Ecto neural progenitor cell (in vitro differentiated cells): ENCODE results near the gene GIMAP8.

ENCODE experiments used
- DNase-seq: peaks from one replicate; pipeline ENCODE4 v3.0.0-alpha.2; 2018; ENCODE audit warnings: low spot score

Gene GIMAP8

DNA sequence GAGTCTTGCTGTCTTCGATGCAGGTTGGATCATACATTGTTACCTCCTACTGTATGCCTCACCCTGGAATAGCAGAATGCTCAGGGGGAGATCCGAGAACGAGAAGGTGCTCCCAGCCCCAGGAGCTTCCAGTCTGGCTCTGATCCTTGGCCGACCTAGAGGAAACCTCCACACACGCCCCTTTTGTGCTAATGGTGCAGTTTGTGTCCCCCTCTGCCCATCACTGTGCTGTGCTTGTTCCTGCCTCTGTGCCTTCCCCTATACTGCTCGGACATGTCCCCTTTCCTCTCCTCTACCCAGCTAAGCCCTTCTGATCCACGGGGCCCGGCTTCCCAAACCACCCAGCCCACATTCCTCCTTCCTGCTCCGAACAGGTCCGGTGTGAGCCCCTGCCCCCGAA lies 38.8 kb upstream of the GIMAP8 start:
- no peak for DNase-seq

DNA sequence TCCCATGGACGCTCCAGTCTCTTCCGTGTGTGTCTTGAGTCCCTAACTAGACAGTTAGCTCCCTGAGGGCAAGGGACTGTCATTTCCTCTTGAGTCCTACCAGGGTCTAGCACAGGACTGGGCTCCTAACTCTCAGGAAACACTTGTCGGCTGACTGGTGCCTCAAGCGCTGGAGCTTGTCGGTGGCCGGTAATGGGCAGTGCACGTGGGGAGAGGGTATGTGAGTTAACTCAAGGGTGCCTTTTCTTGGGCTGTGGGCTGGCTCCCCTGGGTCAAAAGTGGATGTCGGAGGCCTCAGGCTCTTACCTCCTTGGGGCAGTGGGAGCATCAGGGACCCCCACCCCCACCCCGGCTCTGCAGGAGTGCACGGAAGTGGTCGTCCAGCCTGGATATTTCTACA lies 38.4 kb upstream of the GIMAP8 start:
- DNase-seq: no peak

DNA sequence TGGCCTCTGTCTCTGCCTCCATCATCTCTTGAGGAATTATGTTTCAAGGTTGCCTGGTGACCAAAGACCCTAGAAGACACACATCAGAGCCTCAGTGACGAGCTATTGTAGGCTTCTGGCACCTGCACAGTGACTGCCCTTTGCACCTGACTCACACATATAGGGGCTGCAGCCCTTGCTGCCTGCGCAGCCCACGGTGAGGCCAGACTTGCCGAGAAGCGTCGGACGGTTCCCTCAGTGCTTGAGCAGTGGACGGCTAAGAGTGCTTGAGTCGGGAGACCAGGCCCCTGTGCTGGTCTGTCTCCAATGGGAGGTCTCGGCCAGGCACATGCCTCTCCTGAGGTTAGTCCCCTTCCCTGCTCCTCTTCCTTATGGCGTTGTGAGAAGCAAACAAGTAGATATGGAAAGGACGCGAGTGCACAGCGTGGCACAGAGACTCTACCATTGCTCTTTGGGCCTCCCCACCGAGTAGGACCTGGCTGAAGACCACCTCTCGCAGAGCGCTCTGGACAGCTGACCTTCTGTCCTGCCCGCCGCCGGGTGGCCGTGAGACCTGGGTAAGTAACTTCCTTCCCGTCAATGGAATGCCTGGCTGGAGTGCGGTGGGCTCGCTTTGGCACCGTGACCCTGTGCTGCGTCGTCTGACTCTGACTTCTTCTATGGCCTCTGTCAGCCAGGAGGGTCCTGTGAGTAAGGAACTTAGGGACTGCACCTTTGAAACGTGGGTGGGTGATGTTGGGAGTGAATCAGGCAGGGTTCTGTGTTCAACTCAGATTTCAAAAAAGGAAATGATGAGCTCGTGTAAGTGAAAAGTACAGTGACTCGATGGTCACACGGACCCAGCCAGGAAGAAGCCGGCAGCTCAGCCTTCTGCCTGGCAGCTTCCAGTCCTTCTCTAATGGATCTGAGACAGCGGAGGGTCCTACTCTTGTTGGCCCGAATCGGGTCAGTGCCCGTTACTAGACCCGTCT lies 37.6 kb upstream of the GIMAP8 start:
- no peak for DNase-seq

DNA sequence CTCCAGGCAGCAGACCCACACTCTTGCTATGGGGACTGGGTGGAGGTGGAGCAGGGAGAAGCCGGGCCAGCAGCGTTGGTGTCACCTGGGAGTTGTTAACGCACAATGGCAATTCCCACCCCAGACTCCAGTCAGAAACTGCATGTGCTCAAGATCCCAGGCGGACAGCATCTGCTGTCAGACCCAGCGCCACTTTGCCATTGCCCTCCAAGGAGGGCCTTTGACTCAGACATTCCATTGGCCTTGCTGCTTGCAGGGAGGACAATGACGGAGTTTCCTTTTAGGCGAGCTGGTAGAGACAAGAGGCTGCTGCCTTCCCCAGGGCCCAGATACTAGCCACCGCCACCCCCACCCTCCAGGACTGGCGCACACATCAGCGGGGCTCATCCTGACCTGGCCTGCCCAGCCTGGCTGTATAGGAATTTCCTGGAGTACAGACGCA lies 36.8 kb upstream of the GIMAP8 start:
- no peak for DNase-seq

- DNase-seq: peak; percentile 25
These were observed 35.0 kb upstream of the GIMAP8 start for GRCh38 chr7:150415161-150416153.

DNA sequence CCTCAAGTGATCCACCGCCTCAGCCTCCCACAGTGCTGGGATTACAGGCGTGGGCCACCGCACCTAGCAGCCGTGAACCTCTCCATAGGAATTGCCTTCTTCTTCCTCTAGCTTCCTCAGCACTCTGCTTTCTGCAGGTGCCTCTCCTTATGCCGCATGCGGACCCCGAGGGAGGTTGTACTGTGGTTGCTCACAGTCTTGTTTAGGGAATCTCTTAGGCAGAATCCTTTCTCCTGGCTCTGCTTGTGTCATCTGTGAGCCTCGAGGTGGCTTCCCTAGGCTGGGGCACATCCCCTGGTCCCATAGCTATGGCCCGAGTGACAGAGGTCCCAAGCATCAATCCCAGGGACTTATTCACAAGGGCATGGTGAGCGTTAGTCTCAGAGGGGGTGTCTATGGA lies 33.2 kb upstream of the GIMAP8 start:
- DNase-seq: no peak

DNA sequence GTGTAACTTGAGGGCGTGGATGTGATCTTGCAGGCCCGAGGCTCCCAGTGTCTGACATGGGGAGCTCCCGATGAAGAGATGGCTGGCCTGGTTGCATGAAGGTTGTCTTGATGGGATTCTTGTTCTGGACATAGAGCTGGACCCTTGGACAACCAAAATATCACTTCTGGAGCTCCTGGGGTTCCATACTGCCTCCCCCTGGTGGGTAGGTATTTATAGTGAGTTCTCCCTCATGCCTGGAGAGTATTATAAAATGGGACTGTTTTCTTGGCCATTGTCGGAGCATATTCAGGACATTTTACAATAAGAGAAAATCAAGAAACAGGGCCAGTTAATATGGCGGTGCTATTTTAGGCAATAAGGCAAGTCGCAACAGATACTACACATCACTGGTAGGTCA lies 32.6 kb upstream of the GIMAP8 start:
- DNase-seq: peak; percentile 37

DNA sequence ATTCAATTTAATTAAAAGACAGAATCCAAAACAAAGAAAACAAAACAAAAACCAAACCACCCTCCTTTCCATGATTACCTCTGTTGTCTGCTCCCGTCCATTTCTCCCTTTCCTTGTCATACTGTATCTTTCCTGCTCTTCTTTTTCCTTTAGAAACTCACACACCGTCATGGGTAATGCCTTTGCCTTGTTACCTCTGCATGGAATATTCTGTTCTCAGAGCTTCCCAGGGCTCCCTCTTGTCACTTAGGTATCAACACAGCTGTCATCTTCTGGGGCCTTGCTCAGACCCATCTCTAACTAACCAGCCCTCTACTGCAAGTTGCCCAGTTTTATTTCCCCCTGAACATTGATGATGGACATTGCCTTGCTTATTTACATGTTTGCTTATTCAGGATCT lies 30.2 kb upstream of the GIMAP8 start:
- DNase-seq: peak; percentile 22

GRCh38 chr7:150420987-150421674 lies 29.3 kb upstream of the GIMAP8 start:
- peak; percentile 85 for DNase-seq

DNA sequence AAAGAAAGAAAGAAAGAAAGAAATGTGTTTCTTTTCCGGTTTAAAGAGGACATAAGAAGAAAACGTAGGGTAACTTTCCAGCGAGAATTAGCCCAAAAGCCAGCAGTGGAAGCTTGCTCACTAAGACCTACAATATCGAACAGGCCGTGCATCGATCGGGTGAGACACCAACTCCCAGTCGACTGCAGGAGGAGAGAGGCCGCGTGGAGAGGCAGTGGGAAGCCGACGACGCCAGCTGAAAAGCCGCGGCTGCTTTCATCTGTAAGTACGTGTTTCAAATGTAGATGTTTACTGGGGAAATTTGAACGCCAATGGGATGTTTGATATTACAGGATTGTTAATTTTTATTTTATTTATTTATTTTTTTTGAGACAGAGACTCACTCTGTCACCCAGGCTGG lies 28.6 kb upstream of the GIMAP8 start:
- DNase-seq: peak; percentile 32

- DNase-seq: peak; percentile 11
These were observed 24.8 kb upstream of the GIMAP8 start for GRCh38 chr7:150425670-150426069.

- DNase-seq: peak; percentile 51
These were observed 21.6 kb upstream of the GIMAP8 start for GRCh38 chr7:150428671-150429451.

- peak; percentile 18 for DNase-seq
These were observed 20.7 kb upstream of the GIMAP8 start for GRCh38 chr7:150429699-150430098.

DNA sequence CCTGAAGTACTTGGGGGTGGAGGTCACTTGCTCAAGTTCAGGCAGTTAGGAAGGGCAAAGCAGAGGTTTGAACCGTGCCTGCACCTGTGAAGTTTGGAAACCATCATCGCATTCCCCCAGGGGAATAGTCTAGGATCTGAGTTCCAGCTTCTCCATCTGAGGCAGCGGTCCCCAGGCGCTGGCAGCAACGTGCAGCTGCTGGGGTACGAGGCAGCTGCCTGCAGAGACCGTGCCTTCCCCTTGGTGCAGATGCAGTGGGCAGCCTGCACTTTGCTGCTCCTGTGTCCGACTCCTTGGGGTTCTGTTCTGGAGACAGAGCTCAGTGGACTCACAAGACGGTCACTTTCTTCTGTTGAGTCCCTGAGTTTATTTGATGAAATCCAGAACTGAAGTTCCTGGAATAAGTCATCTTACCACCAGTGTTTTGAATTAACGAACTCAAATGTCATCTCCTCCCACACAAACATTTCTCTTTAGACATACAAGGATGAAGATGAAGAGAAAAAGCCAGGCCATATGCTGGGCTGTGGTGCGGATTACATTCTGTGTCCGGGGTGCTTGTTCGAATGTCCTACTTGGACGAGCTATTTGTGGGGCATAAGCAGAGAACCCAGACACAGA lies 19.9 kb upstream of the GIMAP8 start:
- DNase-seq: no peak

GRCh38 chr7:150431839-150432658 lies 18.4 kb upstream of the GIMAP8 start:
- DNase-seq: no peak

DNA sequence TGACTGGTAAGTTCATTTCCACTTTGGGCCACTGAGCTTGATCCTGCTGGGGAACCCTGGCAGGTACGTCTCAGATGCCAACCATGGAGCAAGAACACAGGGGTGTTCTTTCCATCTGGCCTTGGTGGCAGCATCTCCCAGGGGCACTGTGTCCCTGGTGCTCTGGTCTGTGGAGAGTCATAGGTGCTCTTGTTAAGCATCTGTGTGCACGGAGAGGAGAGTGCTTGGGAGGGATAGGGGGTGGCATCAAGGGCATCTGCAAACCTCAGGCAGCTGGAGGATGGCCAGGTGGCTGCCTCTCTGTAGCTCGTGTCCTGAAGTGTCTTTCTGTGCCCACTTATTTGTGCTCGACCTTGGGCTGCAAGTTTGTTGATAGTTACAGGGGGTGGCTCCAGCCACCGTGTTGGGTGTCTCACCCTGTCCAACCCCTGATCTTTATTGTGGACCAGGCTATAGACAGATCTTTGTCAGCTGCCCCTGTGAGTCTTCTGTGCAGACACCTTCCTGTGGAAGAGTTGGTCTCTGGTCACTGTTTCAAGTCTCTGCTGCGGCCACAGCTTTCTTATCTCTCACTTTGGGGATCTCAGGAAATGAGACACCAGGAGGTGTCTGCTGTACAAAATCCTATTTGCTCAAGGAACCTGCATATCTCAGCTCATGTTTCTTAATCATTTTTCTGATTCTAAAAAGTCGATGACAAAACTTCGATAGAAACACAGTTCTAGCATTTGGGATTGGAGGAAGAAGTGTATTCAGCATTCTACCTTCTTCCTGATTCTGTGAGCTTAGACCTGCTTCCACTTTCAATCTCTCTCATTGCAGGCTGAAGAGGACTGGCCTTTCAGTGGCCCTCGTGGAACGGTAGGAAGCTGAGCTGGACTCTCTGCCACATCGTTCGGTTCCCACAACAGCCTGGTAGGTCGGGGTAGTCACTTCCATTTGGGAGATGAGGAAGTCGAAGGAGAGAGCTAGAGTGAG lies 17.2 kb upstream of the GIMAP8 start:
- peak; percentile 34 for DNase-seq

GRCh38 chr7:150434240-150434639 lies 16.2 kb upstream of the GIMAP8 start:
- DNase-seq: no peak

- no peak for DNase-seq
These were observed 15.4 kb upstream of the GIMAP8 start for GRCh38 chr7:150435047-150435389.
